H9 (cell line): ENCODE measurements around the gene FUT9. TPM values are rescaled to one million over a fixed set of nuclear protein-coding genes. Genes with fewer than 3 reads are reported as not detected.

Source experiments
- DNase-seq: peaks from one replicate; pipeline ENCODE4 v3.0.0-alpha.2; 2017
- H2AFZ ChIP-seq: one replicate; pipeline ENCODE4 v1.6.1; 2013; ENCODE audit warnings: mild to moderate bottlenecking, low read length, control low read depth, moderate library complexity
- H2AK5ac ChIP-seq: 2 replicates; pipeline ENCODE4 v1.6.1; 2013; ENCODE audit warnings: low read length, control low read depth, mixed read lengths; ENCODE audit not compliant: insufficient read length
- H2BK120ac ChIP-seq: one replicate; pipeline ENCODE4 v1.6.1; 2013; ENCODE audit warnings: low read depth, mild to moderate bottlenecking, low read length, control low read depth, inconsistent platforms; ENCODE audit not compliant: poor library complexity, severe bottlenecking
- H2BK12ac ChIP-seq: 2 replicates; pipeline ENCODE4 v1.6.1; 2013; ENCODE audit warnings: low read length, control low read depth, mixed read lengths, low read depth; ENCODE audit not compliant: insufficient read length
- H2BK15ac ChIP-seq: 2 replicates; pipeline ENCODE4 v1.6.1; 2013; ENCODE audit warnings: low read depth, low read length, control low read depth
- H2BK20ac ChIP-seq: one replicate; pipeline ENCODE4 v1.6.1; 2013; ENCODE audit warnings: low read depth, mild to moderate bottlenecking, low read length, control low read depth, inconsistent platforms; ENCODE audit not compliant: poor library complexity, severe bottlenecking
- H2BK5ac ChIP-seq: 2 replicates; pipeline ENCODE4 v1.6.1; 2013; ENCODE audit warnings: low read length, control low read depth, mixed read lengths; ENCODE audit not compliant: insufficient read length
- H3K14ac ChIP-seq: 2 replicates; pipeline ENCODE4 v1.6.1; 2013; ENCODE audit warnings: low read length, control low read depth; ENCODE audit not compliant: insufficient read depth
- H3K18ac ChIP-seq: 2 replicates; pipeline ENCODE4 v1.6.1; 2013; ENCODE audit warnings: low read depth, mild to moderate bottlenecking, mixed read lengths, low read length, control low read depth; ENCODE audit not compliant: insufficient read length
- H3K23ac ChIP-seq: 2 replicates; pipeline ENCODE4 v1.6.1; 2013; ENCODE audit warnings: low read length, control low read depth, mixed read lengths, low read depth; ENCODE audit not compliant: insufficient read length
- H3K23me2 ChIP-seq: 2 replicates; pipeline ENCODE4 v1.6.1; 2013; ENCODE audit warnings: low read depth, mild to moderate bottlenecking, mixed read lengths, low read length, control low read depth; ENCODE audit not compliant: insufficient read length, poor library complexity, severe bottlenecking
- H3K27ac ChIP-seq: 2 replicates; pipeline ENCODE4 v1.5.1; 2013; ENCODE audit warnings: low read length, control low read depth, mixed read lengths, low read depth; ENCODE audit not compliant: insufficient read length
- H3K27me3 ChIP-seq: 2 replicates; pipeline ENCODE4 v1.6.1; 2013; ENCODE audit warnings: low read length, control low read depth, inconsistent platforms; ENCODE audit not compliant: insufficient read depth
- H3K4ac ChIP-seq: 2 replicates; pipeline ENCODE4 v1.6.1; 2013; ENCODE audit warnings: low read depth, mild to moderate bottlenecking, control low read depth, inconsistent platforms, low read length, moderate library complexity
- H3K4me1 ChIP-seq: 2 replicates; pipeline ENCODE4 v1.6.1; 2013; ENCODE audit warnings: low read length, control low read depth, inconsistent platforms; ENCODE audit not compliant: insufficient read depth
- H3K4me2 ChIP-seq: 2 replicates; pipeline ENCODE4 v1.6.1; 2013; ENCODE audit warnings: low read length, control low read depth, mixed read lengths; ENCODE audit not compliant: insufficient read length, insufficient read depth
- H3K56ac ChIP-seq: 2 replicates; pipeline ENCODE4 v1.6.1; 2013; ENCODE audit warnings: low read depth, mild to moderate bottlenecking, mixed read lengths, low read length, control low read depth; ENCODE audit not compliant: insufficient read length
- H3K79me1 ChIP-seq: 2 replicates; pipeline ENCODE4 v1.6.1; 2013; ENCODE audit warnings: low read depth, mild to moderate bottlenecking, moderate library complexity, low read length, control low read depth, inconsistent platforms; ENCODE audit not compliant: insufficient read depth, poor library complexity, severe bottlenecking
- H3K79me2 ChIP-seq: 2 replicates; pipeline ENCODE4 v1.6.1; 2013; ENCODE audit warnings: low read length, control low read depth, inconsistent platforms; ENCODE audit not compliant: insufficient read depth
- H3K9ac ChIP-seq: 2 replicates; pipeline ENCODE4 v1.6.1; 2013; ENCODE audit warnings: low read length, control low read depth, mixed read lengths; ENCODE audit not compliant: insufficient read length; ENCODE audit errors: extremely low read depth
- H3K9me3 ChIP-seq: one replicate; pipeline ENCODE4 v1.6.1; 2013; ENCODE audit warnings: low read depth, low read length, inconsistent platforms; ENCODE audit not compliant: control insufficient read depth
- H3T11ph ChIP-seq: one replicate; pipeline ENCODE4 v1.6.1; 2013; ENCODE audit warnings: mild to moderate bottlenecking, low read length, control low read depth, inconsistent platforms
- H4K20me1 ChIP-seq: one replicate; pipeline ENCODE4 v1.6.1; 2013; ENCODE audit not compliant: control insufficient read depth, insufficient read length, insufficient read depth
- H4K5ac ChIP-seq: 2 replicates; pipeline ENCODE4 v1.6.1; 2013; ENCODE audit warnings: low read depth, mild to moderate bottlenecking, mixed read lengths, low read length, control low read depth; ENCODE audit not compliant: insufficient read length
- H4K8ac ChIP-seq: replicated peaks from 2 replicates; pipeline ENCODE4 v1.6.1; 2013; ENCODE audit warnings: low read length, control low read depth, mixed read lengths, low read depth; ENCODE audit not compliant: insufficient read length
- H4K91ac ChIP-seq: 2 replicates; pipeline ENCODE4 v1.6.1; 2013; ENCODE audit warnings: low read depth, mild to moderate bottlenecking, moderate library complexity, mixed read lengths, low read length, control low read depth; ENCODE audit not compliant: insufficient read length
- H3K27ac Mint-ChIP-seq, 3 experiments: 2 replicates in 2 of 3; 3 replicates in 1 of 3; pipeline ENCODE4 v1.8.0; 2020 to 2021; ENCODE audit warnings: mixed read lengths in 3 of 3, mild to moderate bottlenecking in 1 of 3, moderate library complexity in 1 of 3
- H3K27me3 Mint-ChIP-seq: 2 replicates; pipeline ENCODE4 v1.8.0; 2021; ENCODE audit warnings: low read depth, mild to moderate bottlenecking, moderate library complexity, mixed read lengths
- H3K36me3 Mint-ChIP-seq, 3 experiments: 2 replicates in 2 of 3; 3 replicates in 1 of 3; pipeline ENCODE4 v1.8.0; 2020 to 2021; ENCODE audit warnings: low read depth in 3 of 3, mixed read lengths in 3 of 3; ENCODE audit not compliant: insufficient read depth in 1 of 3
- H3K4me1 Mint-ChIP-seq, 2 experiments: 2 replicates each; pipeline ENCODE4 v1.8.0; 2020; ENCODE audit warnings: mixed read lengths in 2 of 2
- H3K4me3 Mint-ChIP-seq, 2 experiments: 2 replicates in 1 of 2; 3 replicates in 1 of 2; pipeline ENCODE4 v1.8.0; 2020 to 2021; ENCODE audit warnings: mild to moderate bottlenecking in 2 of 2, mixed read lengths in 2 of 2, moderate library complexity in 1 of 2
- H3K9me3 Mint-ChIP-seq, 2 experiments: 2 replicates in 1 of 2; 3 replicates in 1 of 2; pipeline ENCODE4 v1.8.0; 2020; ENCODE audit warnings: mild to moderate bottlenecking in 2 of 2, mixed read lengths in 2 of 2, moderate library complexity in 1 of 2
- WGBS: extraction: QIAGEN DNeasy Blood & Tissue Kit; methylation state at CpG from one replicate; pipeline ENCODE4 v1.1.7; 2013; ENCODE audit warnings: missing lambda C conversion rate, low lambda C conversion rate, mixed read lengths; ENCODE audit not compliant: insufficient read length; ENCODE audit errors: extremely low coverage; 5-methylcytosine and 5-hydroxymethylcytosine counted together
- total RNA-seq: library from RNA; stranded (reverse); gene quantifications from 2 replicates; pipeline ENCODE4 v1.2.1, GENCODE V29; 2021
- TF ChIP-seq, protein P1 (sequence below): fragments of 200-600 bp; sonication (generic); conservative IDR thresholded peaks from 3 replicates; pipeline ENCODE4 v1.8.0; 2021; ENCODE audit warnings: antibody characterized with exemption, mild to moderate bottlenecking

FUT9 gene
- total RNA-seq, 1 experiment from 2014 or later, result 1.6 TPM

DNA sequence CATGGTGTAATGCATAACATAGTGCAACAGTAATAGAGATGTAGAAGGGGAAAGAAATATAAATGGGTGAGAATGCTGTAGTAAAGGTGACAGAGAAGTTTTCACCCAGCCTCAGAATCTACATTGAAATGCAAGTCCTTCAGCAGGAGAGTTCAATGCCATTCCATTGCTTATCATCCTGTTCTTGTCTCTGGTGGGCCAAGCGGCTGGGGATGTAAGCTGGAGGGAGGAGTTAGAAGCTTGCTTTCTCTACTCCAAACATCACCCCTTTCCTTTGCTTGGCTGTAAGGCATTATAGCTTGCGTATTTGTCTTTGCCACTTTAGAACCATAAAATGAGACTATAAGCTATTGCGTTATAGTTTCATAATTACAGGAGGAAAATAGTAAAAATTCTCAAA, 2.2 kb upstream of the FUT9 start:
- Mint-ChIP-seq H3K9me3 (no peaks in the 10 kb centered on the region; a peak in 2 of 5 replicates), H3K27me3 (peaks cover 33% of the 10 kb centered on the region), H3K4me3 (no peak overlapping the region; a peak in 1 of 5 replicates), H3K27ac (no peak overlapping the region), H3K4me1 (peaks cover 21 to 31% of the 10 kb centered on the region in 2 experiments), H3K36me3 (no peaks in the 10 kb centered on the region)
- no peak overlapping the region for H2BK5ac ChIP-seq
- no peak overlapping the region for H3K27ac ChIP-seq
- H3K4ac ChIP-seq, result no peak overlapping the region
- no peak overlapping the region for H3K56ac ChIP-seq
- H2BK120ac ChIP-seq, result no peak overlapping the region
- no peak overlapping the region for H3K14ac ChIP-seq
- H3K23me2 ChIP-seq, result peaks cover 12% of the 10 kb centered on the region
- no peak overlapping the region for H3T11ph ChIP-seq
- no peak overlapping the region for H4K5ac ChIP-seq
- no peaks in the 10 kb centered on the region for H3K79me1 ChIP-seq
- DNase-seq, result peak; percentile 48
- H3K79me2 ChIP-seq, result no peaks in the 10 kb centered on the region; the same call in 1 of the 2 replicates
- WGBS, result no CpG with 5 or more reads among the region's 3 CpGs
- no peak overlapping the region for H2BK15ac ChIP-seq
- H3K18ac ChIP-seq, result no peak overlapping the region
- H2BK20ac ChIP-seq, result no peak overlapping the region
- H3K23ac ChIP-seq, result no peak overlapping the region
- no peaks in the 10 kb centered on the region for H3K9me3 ChIP-seq
- H3K4me1 ChIP-seq, result no peaks in the 10 kb centered on the region; the same call in 1 of the 2 replicates
- TF ChIP-seq, protein P1, sequence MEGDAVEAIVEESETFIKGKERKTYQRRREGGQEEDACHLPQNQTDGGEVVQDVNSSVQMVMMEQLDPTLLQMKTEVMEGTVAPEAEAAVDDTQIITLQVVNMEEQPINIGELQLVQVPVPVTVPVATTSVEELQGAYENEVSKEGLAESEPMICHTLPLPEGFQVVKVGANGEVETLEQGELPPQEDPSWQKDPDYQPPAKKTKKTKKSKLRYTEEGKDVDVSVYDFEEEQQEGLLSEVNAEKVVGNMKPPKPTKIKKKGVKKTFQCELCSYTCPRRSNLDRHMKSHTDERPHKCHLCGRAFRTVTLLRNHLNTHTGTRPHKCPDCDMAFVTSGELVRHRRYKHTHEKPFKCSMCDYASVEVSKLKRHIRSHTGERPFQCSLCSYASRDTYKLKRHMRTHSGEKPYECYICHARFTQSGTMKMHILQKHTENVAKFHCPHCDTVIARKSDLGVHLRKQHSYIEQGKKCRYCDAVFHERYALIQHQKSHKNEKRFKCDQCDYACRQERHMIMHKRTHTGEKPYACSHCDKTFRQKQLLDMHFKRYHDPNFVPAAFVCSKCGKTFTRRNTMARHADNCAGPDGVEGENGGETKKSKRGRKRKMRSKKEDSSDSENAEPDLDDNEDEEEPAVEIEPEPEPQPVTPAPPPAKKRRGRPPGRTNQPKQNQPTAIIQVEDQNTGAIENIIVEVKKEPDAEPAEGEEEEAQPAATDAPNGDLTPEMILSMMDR, result no peak
- no peaks in the 10 kb centered on the region for H4K20me1 ChIP-seq
- no peaks in the 10 kb centered on the region; the same call in 1 of the 2 replicates for H3K27me3 ChIP-seq
- no peak overlapping the region for H3K9ac ChIP-seq
- H4K8ac ChIP-seq, result no peak overlapping the region
- no peak overlapping the region for H2AK5ac ChIP-seq
- H3K4me2 ChIP-seq, result no peak overlapping the region
- H4K91ac ChIP-seq, result no peak overlapping the region
- no peak overlapping the region for H2BK12ac ChIP-seq
- no peak overlapping the region for H2AFZ ChIP-seq
